ENCODE results near the gene CUL4A.

The CUL4A gene

DNA sequence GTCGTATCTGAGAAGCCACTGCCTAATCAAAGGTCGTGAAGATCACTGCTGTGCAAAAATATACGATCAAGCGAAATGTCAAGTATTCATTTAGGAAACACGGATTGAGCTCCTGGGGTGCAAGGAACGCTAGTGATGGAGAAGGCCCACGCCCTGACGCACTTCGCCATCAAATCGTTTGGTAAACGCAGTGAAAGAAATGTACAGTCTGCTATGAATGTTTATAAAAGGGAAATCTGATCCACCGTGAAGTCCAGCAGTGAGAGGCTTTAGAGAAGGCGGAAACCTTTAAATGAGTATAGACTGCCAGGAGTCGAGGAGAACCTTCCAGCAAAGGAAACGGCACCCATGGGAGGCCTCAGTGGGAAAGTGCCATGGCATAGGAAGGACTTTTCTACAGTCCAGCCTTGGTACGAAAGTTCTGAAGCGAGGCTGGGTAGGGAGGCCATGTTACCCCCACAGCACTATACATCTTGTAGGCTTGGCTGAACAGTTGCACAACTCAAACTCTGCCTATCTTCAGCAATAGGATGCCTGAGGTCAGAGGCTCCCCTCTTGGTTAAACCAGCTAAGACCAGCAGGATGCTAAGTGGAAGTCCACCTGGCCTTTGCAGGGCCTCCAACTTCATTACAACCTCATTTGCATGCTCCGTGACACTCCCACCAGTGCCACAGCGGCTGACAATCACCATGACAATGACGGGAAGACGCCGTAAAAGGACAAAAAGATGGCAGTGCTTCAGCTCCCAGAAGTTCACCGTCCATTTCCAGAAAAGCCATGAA, 21.3 kb upstream of the CUL4A start:
- no CpG with 5 or more reads among the region's 23 CpGs for WGBS, 2 donors (ENCODE audit: extremely low coverage in 2 of 2, insufficient read length in 2 of 2, insufficient replicate concordance in 1 of 2)
- no peak overlapping the region for H3K4me3 ChIP-seq (ENCODE audit: low read length in 2 of 2)
- peaks cover 32 to 98% of the 10 kb centered on the region in 2 donors for H3K36me3 ChIP-seq (replicated peaks in 1 of 2; ENCODE audit: control insufficient read depth in 2 of 2, insufficient read depth in 2 of 2, low read length in 2 of 2)
- no peak overlapping the region for H3K14ac ChIP-seq (ENCODE audit: low read length)
- H3K4me1 ChIP-seq (ENCODE audit: control insufficient read depth in 2 of 2, insufficient read depth in 1 of 2, low read depth in 1 of 2, low read length in 2 of 2) = no peaks in the 10 kb centered on the region
- no peak overlapping the region for H3K4me2 ChIP-seq (ENCODE audit: insufficient read depth, low read length, poor library complexity, severe bottlenecking)
- H3K27me3 ChIP-seq (ENCODE audit: control insufficient read depth in 3 of 3, insufficient read depth in 3 of 3, low read depth in 1 of 3, low read length in 3 of 3) = no peaks in the 10 kb centered on the region
- no peak overlapping the region for H3K4ac ChIP-seq (ENCODE audit: low read length)
- no peaks in the 10 kb centered on the region for H3K79me1 ChIP-seq (ENCODE audit: low read depth, low read length)
- H3K23ac ChIP-seq (ENCODE audit: low read depth, low read length, poor library complexity) = no peak overlapping the region
- no peaks in the 10 kb centered on the region for H3K9me3 ChIP-seq (replicated peaks in 1 of 2; ENCODE audit: control insufficient read depth in 2 of 2, insufficient read depth in 1 of 2, low read depth in 1 of 2, low read length in 2 of 2)
- H2AFZ ChIP-seq (ENCODE audit: low read length) = no peak overlapping the region
- H2BK15ac ChIP-seq (ENCODE audit: low read length) = no peak overlapping the region
- H2BK12ac ChIP-seq (ENCODE audit: low read length) = no peak overlapping the region
- H4K91ac ChIP-seq (ENCODE audit: low read depth, low read length, poor library complexity) = no peak overlapping the region
- no peak overlapping the region for H2BK120ac ChIP-seq (ENCODE audit: low read depth, low read length)
- H2AK5ac ChIP-seq (ENCODE audit: low read depth, low read length) = no peak overlapping the region
- no peak overlapping the region for H3K18ac ChIP-seq (ENCODE audit: low read length)
- H3K27ac ChIP-seq (replicated peaks; ENCODE audit: low read length) = no peak overlapping the region
- no peak overlapping the region for H4K8ac ChIP-seq (ENCODE audit: low read depth, low read length)
- DNase-seq (ENCODE audit: low spot score) = no peak
- H3K9ac ChIP-seq (ENCODE audit: low read depth, low read length, poor library complexity) = no peak overlapping the region
- no peak overlapping the region for H2BK5ac ChIP-seq (ENCODE audit: low read length)

- Histone ChIP-seq H2BK5ac (ENCODE audit: low read length) (no peak overlapping the region), H4K8ac (ENCODE audit: low read depth, low read length) (no peak overlapping the region), H3K27ac (replicated peaks; ENCODE audit: low read length) (no peak overlapping the region), H3K9ac (ENCODE audit: low read depth, low read length, poor library complexity) (no peak overlapping the region), H2AK5ac (ENCODE audit: low read depth, low read length) (no peak overlapping the region), H3K4me2 (ENCODE audit: insufficient read depth, low read length, poor library complexity, severe bottlenecking) (no peak overlapping the region), H3K14ac (ENCODE audit: low read length) (no peak overlapping the region), H3K4me3 (ENCODE audit: low read length in 2 of 2) (no peak overlapping the region), H2BK120ac (ENCODE audit: low read depth, low read length) (no peak overlapping the region), H3K79me1 (ENCODE audit: low read depth, low read length) (no peaks in the 10 kb centered on the region), H2AFZ (ENCODE audit: low read length) (no peak overlapping the region), H3K23ac (ENCODE audit: low read depth, low read length, poor library complexity) (no peak overlapping the region), H3K36me3 (replicated peaks in 1 of 2; ENCODE audit: control insufficient read depth in 2 of 2, insufficient read depth in 2 of 2, low read length in 2 of 2) (peaks cover 39 to 97% of the 10 kb centered on the region in 2 donors), H3K27me3 (ENCODE audit: control insufficient read depth in 3 of 3, insufficient read depth in 3 of 3, low read depth in 1 of 3, low read length in 3 of 3) (no peaks in the 10 kb centered on the region), H2BK15ac (ENCODE audit: low read length) (no peak overlapping the region), H3K18ac (ENCODE audit: low read length) (no peak overlapping the region), H3K9me3 (replicated peaks in 1 of 2; ENCODE audit: control insufficient read depth in 2 of 2, insufficient read depth in 1 of 2, low read depth in 1 of 2, low read length in 2 of 2) (no peaks in the 10 kb centered on the region), H3K4ac (ENCODE audit: low read length) (no peak overlapping the region), H4K91ac (ENCODE audit: low read depth, low read length, poor library complexity) (no peak overlapping the region), H3K4me1 (ENCODE audit: control insufficient read depth in 2 of 2, insufficient read depth in 1 of 2, low read depth in 1 of 2, low read length in 2 of 2) (peaks cover 0 to 3% of the 10 kb centered on the region in 2 donors), H2BK12ac (ENCODE audit: low read length) (no peak overlapping the region)
- no CpG with 5 or more reads among the region's 4 CpGs for WGBS, 2 donors (ENCODE audit: extremely low coverage in 2 of 2, insufficient read length in 2 of 2, insufficient replicate concordance in 1 of 2)
- DNase-seq (ENCODE audit: low spot score) = no peak
Observed at GRCh38 chr13:113190181-113190580, 19.2 kb upstream of the CUL4A start.

DNA sequence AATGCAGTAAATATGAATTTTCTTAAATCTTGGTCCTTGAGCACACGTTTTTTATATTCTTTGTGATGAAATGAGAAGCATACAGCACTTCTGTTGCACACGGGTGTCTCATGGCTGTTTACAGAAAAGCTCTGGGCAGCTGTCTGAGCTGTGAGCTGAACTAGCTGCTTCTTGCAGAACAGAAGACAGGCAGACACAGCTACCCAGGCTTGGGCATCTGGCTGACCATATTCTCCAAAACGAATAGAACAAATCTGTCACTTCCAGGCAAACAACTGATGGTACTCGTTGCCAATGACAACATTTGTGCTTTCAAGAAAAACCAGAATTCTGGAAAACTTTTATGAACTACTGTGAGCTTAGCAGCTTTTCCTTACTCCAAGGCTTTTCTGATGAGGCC, 17.1 kb upstream of the CUL4A start:
- H4K8ac ChIP-seq (ENCODE audit: low read depth, low read length) = no peak overlapping the region
- H3K36me3 ChIP-seq (replicated peaks in 1 of 2; ENCODE audit: control insufficient read depth in 2 of 2, insufficient read depth in 2 of 2, low read length in 2 of 2) = peaks cover 46 to 97% of the 10 kb centered on the region in 2 donors
- H3K4ac ChIP-seq (ENCODE audit: low read length) = no peak overlapping the region
- H2BK120ac ChIP-seq (ENCODE audit: low read depth, low read length) = no peak overlapping the region
- H3K18ac ChIP-seq (ENCODE audit: low read length) = no peak overlapping the region
- H3K9me3 ChIP-seq (replicated peaks in 1 of 2; ENCODE audit: control insufficient read depth in 2 of 2, insufficient read depth in 1 of 2, low read depth in 1 of 2, low read length in 2 of 2) = no peaks in the 10 kb centered on the region
- H3K9ac ChIP-seq (ENCODE audit: low read depth, low read length, poor library complexity) = no peak overlapping the region
- no peak overlapping the region for H2AK5ac ChIP-seq (ENCODE audit: low read depth, low read length)
- peaks cover 0 to 3% of the 10 kb centered on the region in 2 donors for H3K4me1 ChIP-seq (ENCODE audit: control insufficient read depth in 2 of 2, insufficient read depth in 1 of 2, low read depth in 1 of 2, low read length in 2 of 2)
- no peak overlapping the region for H3K23ac ChIP-seq (ENCODE audit: low read depth, low read length, poor library complexity)
- no CpG with 5 or more reads among the region's 4 CpGs for WGBS, 2 donors (ENCODE audit: extremely low coverage in 2 of 2, insufficient read length in 2 of 2, insufficient replicate concordance in 1 of 2)
- H2AFZ ChIP-seq (ENCODE audit: low read length) = no peak overlapping the region
- no peak overlapping the region for H3K27ac ChIP-seq (replicated peaks; ENCODE audit: low read length)
- no peaks in the 10 kb centered on the region for H3K79me1 ChIP-seq (ENCODE audit: low read depth, low read length)
- no peak overlapping the region for H3K4me2 ChIP-seq (ENCODE audit: insufficient read depth, low read length, poor library complexity, severe bottlenecking)
- no peak overlapping the region for H4K91ac ChIP-seq (ENCODE audit: low read depth, low read length, poor library complexity)
- no peak overlapping the region for H3K4me3 ChIP-seq (ENCODE audit: low read length in 2 of 2)
- no peaks in the 10 kb centered on the region for H3K27me3 ChIP-seq (ENCODE audit: control insufficient read depth in 3 of 3, insufficient read depth in 3 of 3, low read depth in 1 of 3, low read length in 3 of 3)
- DNase-seq (ENCODE audit: low spot score) = no peak
- no peak overlapping the region for H2BK15ac ChIP-seq (ENCODE audit: low read length)
- no peak overlapping the region for H2BK12ac ChIP-seq (ENCODE audit: low read length)
- H3K14ac ChIP-seq (ENCODE audit: low read length) = no peak overlapping the region
- H2BK5ac ChIP-seq (ENCODE audit: low read length) = no peak overlapping the region

- Histone ChIP-seq H3K23ac (ENCODE audit: low read depth, low read length, poor library complexity) (no peak overlapping the region), H3K4me2 (ENCODE audit: insufficient read depth, low read length, poor library complexity, severe bottlenecking) (no peak overlapping the region), H3K27me3 (ENCODE audit: control insufficient read depth in 3 of 3, insufficient read depth in 3 of 3, low read depth in 1 of 3, low read length in 3 of 3) (no peaks in the 10 kb centered on the region), H3K4me1 (ENCODE audit: control insufficient read depth in 2 of 2, insufficient read depth in 1 of 2, low read depth in 1 of 2, low read length in 2 of 2) (peaks cover 0 to 3% of the 10 kb centered on the region in 2 donors), H2AK5ac (ENCODE audit: low read depth, low read length) (no peak overlapping the region), H3K4ac (ENCODE audit: low read length) (no peak overlapping the region), H3K4me3 (ENCODE audit: low read length in 2 of 2) (no peak overlapping the region), H4K91ac (ENCODE audit: low read depth, low read length, poor library complexity) (no peak overlapping the region), H3K18ac (ENCODE audit: low read length) (no peak overlapping the region), H2BK15ac (ENCODE audit: low read length) (no peak overlapping the region), H2BK5ac (ENCODE audit: low read length) (no peak overlapping the region), H4K8ac (ENCODE audit: low read depth, low read length) (no peak overlapping the region), H3K27ac (replicated peaks; ENCODE audit: low read length) (no peak overlapping the region), H3K36me3 (replicated peaks in 1 of 2; ENCODE audit: control insufficient read depth in 2 of 2, insufficient read depth in 2 of 2, low read length in 2 of 2) (peaks cover 47 to 97% of the 10 kb centered on the region in 2 donors), H3K79me1 (ENCODE audit: low read depth, low read length) (no peaks in the 10 kb centered on the region), H2AFZ (ENCODE audit: low read length) (no peak overlapping the region), H2BK12ac (ENCODE audit: low read length) (no peak overlapping the region), H3K14ac (ENCODE audit: low read length) (no peak overlapping the region), H3K9me3 (replicated peaks in 1 of 2; ENCODE audit: control insufficient read depth in 2 of 2, insufficient read depth in 1 of 2, low read depth in 1 of 2, low read length in 2 of 2) (no peaks in the 10 kb centered on the region), H3K9ac (ENCODE audit: low read depth, low read length, poor library complexity) (no peak overlapping the region), H2BK120ac (ENCODE audit: low read depth, low read length) (no peak overlapping the region)
- no peak for DNase-seq (ENCODE audit: low spot score)
- no CpG with 5 or more reads among the region's 2 CpGs for WGBS, 2 donors (ENCODE audit: extremely low coverage in 2 of 2, insufficient read length in 2 of 2, insufficient replicate concordance in 1 of 2)
Observed at GRCh38 chr13:113192902-113193301, 16.5 kb upstream of the CUL4A start.
